K562 (cell line): ENCODE measurements around the gene PTK7. TPM values are rescaled to one million over a fixed set of nuclear protein-coding genes. Genes with fewer than 3 reads are reported as not detected.

ENCODE experiments used
- ATAC-seq: fragments of 200-7000 bp; cut with Tn5 transposase; 3 replicates; pipeline ENCODE4 v1.9.1; 2020; ENCODE audit warnings: moderate library complexity
- BruUV-seq: library from RNA; stranded (reverse); fragments of 400-500 nt; replicated peaks from 2 replicates; lab custom pipeline; 2021; lab: Mats Ljungman, UMichigan
- CTCF ChIA-PET: fragments of 300-600 bp; formaldehyde crosslinking; extraction: SDS; loops from one replicate; lab custom pipeline; 2021; ENCODE audit warnings: low intra/inter-chr PET ratio; lab: Yijun Ruan, JAX
- POLR2A ChIA-PET: fragments of 300-600, 350-650 bp; sonication (Branson Sonifier 250); formaldehyde crosslinking; extraction: SDS; loops from one replicate; lab custom pipeline; 2021; ENCODE audit warnings: antibody characterized with exemption, inconsistent platforms; lab: Yijun Ruan, JAX
- DNase-seq, 4 experiments: peaks; one replicate each; pipeline versions ENCODE4 v3.0.0 to v3.0.0-alpha.2; 2011 to 2018; ENCODE audit warnings: low spot score in 3 of 4, mixed read lengths in 3 of 4; ENCODE audit errors: extremely low read depth in 1 of 4
- FAIRE-seq: peaks from 2 replicates; lab custom pipeline; 2011; peaks lifted over from hg19 to GRCh38; lab: Jason Lieb, UNC
- H2AFZ ChIP-seq: 2 replicates; pipeline ENCODE4 v1.6.0; 2011; ENCODE audit warnings: low read depth, low read length, control low read depth, inconsistent platforms
- H3K27ac ChIP-seq: fragments of 200-600 bp; 3 replicates; pipeline ENCODE4 v1.8.0; 2011; ENCODE audit warnings: low read depth, mild to moderate bottlenecking, control low read depth, inconsistent platforms, low read length, moderate library complexity, mixed read lengths; ENCODE audit errors: extremely low read depth
- H3K27me3 ChIP-seq, 2 experiments: fragments of 300-600 bp in 1 of 2; 2 replicates in 1 of 2; 3 replicates in 1 of 2; pipeline versions ENCODE4 v1.6.0 to v1.8.0; 2011; ENCODE audit warnings: inconsistent platforms in 2 of 2, low read length in 2 of 2, mild to moderate bottlenecking in 1 of 2, mixed read lengths in 1 of 2, moderate library complexity in 1 of 2; ENCODE audit not compliant: control insufficient read depth in 2 of 2, insufficient read depth in 2 of 2
- H3K36me3 ChIP-seq: fragments of 300-600 bp; 3 replicates; pipeline ENCODE4 v1.8.0; 2011; ENCODE audit warnings: mild to moderate bottlenecking, low read length, inconsistent platforms; ENCODE audit not compliant: control insufficient read depth, insufficient read depth
- H3K4me1 ChIP-seq, 2 experiments: fragments of 200-600 bp in 1 of 2; replicated peaks in 1 of 2; 2 replicates in 1 of 2; 3 replicates in 1 of 2; pipeline versions ENCODE4 v1.5.1 to v1.8.0; 2011; ENCODE audit warnings: inconsistent platforms in 2 of 2, low read length in 2 of 2, mild to moderate bottlenecking in 1 of 2, mixed read lengths in 1 of 2, moderate library complexity in 1 of 2; ENCODE audit not compliant: control insufficient read depth in 2 of 2, insufficient read depth in 2 of 2
- H3K4me2 ChIP-seq: 2 replicates; pipeline ENCODE4 v1.6.1; 2011; ENCODE audit warnings: low read length, control low read depth, inconsistent platforms, mixed read lengths; ENCODE audit not compliant: insufficient read depth
- H3K4me3 ChIP-seq: fragments of 200-600 bp; sonication (generic), shearing (Covaris generic); 2 replicates; pipeline ENCODE4 v1.5.1; 2016; ENCODE audit warnings: control low read depth, inconsistent platforms
- H3K79me2 ChIP-seq: fragments of 200-600 bp; 3 replicates; pipeline ENCODE4 v1.8.0; 2011; ENCODE audit warnings: low read length, inconsistent platforms; ENCODE audit not compliant: control insufficient read depth, insufficient read depth
- H3K9ac ChIP-seq, 2 experiments: 2 replicates each; pipeline versions ENCODE4 v1.6.0 to v1.6.1; 2011; ENCODE audit warnings: low read depth in 2 of 2, low read length in 2 of 2, control low read depth in 1 of 2, inconsistent platforms in 1 of 2, mild to moderate bottlenecking in 1 of 2, mixed read lengths in 1 of 2; ENCODE audit not compliant: insufficient read depth in 1 of 2
- H3K9me1 ChIP-seq: one replicate; pipeline ENCODE4 v1.6.0; 2011; ENCODE audit warnings: inconsistent platforms, mild to moderate bottlenecking, low read length, moderate library complexity; ENCODE audit not compliant: control insufficient read depth, insufficient read depth
- H3K9me3 ChIP-seq: replicated peaks from 2 replicates; pipeline ENCODE4 v1.5.1; 2011; ENCODE audit warnings: low read depth, low read length, inconsistent platforms; ENCODE audit not compliant: control insufficient read depth, insufficient read depth
- H4K20me1 ChIP-seq: replicated peaks from 2 replicates; pipeline ENCODE4 v1.6.1; 2011; ENCODE audit warnings: low read length, inconsistent platforms, mixed read lengths; ENCODE audit not compliant: control insufficient read depth, insufficient read depth
- ADNP ChIP-seq: fragments of 200-800 bp; sonication (Bioruptor generic); IDR thresholded peaks from 2 replicates; pipeline ENCODE4 v1.6.1; 2016; ENCODE audit warnings: missing genetic modification characterization, missing compliant biosample characterization
- NCOA4 ChIP-seq: fragments of 450-650 bp; IDR thresholded peaks from 2 replicates; pipeline ENCODE4 v1.6.1; 2018; ENCODE audit warnings: mild to moderate bottlenecking; ENCODE audit not compliant: partially characterized antibody
- POLR2G ChIP-seq: fragments of 200-400 bp; formaldehyde crosslinking; IDR thresholded peaks from 2 replicates; pipeline ENCODE4 v1.6.1; 2017; ENCODE audit warnings: low read depth, mild to moderate bottlenecking, antibody characterized with exemption, low read length, moderate library complexity
- RBFOX2 ChIP-seq: fragments of 200-400 bp; formaldehyde crosslinking; IDR thresholded peaks from 2 replicates; pipeline ENCODE4 v1.6.1; 2017; ENCODE audit warnings: low read depth, mild to moderate bottlenecking, low read length, moderate library complexity
- SMARCA4 ChIP-seq: fragments of 450-650 bp; IDR thresholded peaks from 2 replicates; pipeline ENCODE4 v1.6.1; 2016
- TAF15 ChIP-seq: fragments of 200-400 bp; formaldehyde crosslinking; IDR thresholded peaks from 2 replicates; pipeline ENCODE4 v1.6.1; 2017; ENCODE audit warnings: mild to moderate bottlenecking, low read depth, low read length, moderate library complexity
- TAL1 ChIP-seq: fragments of 450-650 bp; IDR thresholded peaks from 2 replicates; pipeline ENCODE4 v1.6.1; 2016; ENCODE audit warnings: mild to moderate bottlenecking
- THRB ChIP-seq: fragments of 450-650 bp; formaldehyde crosslinking; conservative IDR thresholded peaks from 2 replicates; pipeline ENCODE4 v1.4.0; 2022; ENCODE audit warnings: mild to moderate bottlenecking, missing genetic modification characterization
- XRCC5 ChIP-seq: fragments of 200-400 bp; formaldehyde crosslinking; IDR thresholded peaks from 2 replicates; pipeline ENCODE4 v1.6.1; 2017; ENCODE audit warnings: low read depth, mild to moderate bottlenecking, low read length
- ZNF133 ChIP-seq: fragments of 250-450 bp; sonication (Bioruptor Pico); IDR thresholded peaks from 2 replicates; pipeline ENCODE4 v1.4.0; 2020; ENCODE audit warnings: mild to moderate bottlenecking
- ZNF239 ChIP-seq: fragments of 250-450 bp; sonication (Bioruptor Pico); IDR thresholded peaks from 2 replicates; pipeline ENCODE4 v1.4.0; 2020; ENCODE audit warnings: mild to moderate bottlenecking
- ZNF75A ChIP-seq: fragments of 450-650 bp; formaldehyde crosslinking; IDR thresholded peaks from 2 replicates; pipeline ENCODE4 v1.4.0; 2020; ENCODE audit warnings: mild to moderate bottlenecking
- WGBS: fragments of 100-300 bp; shearing (Covaris generic); methylation state at CpG from one replicate; pipeline ENCODE4 v1.1.6; 2016; ENCODE audit warnings: low coverage, mixed read lengths; ENCODE audit not compliant: insufficient coverage; ENCODE audit errors: missing lambda C conversion rate; 5-methylcytosine and 5-hydroxymethylcytosine counted together
- in situ Hi-C: fragments of 300-500 bp; cut with MboI; formaldehyde crosslinking; loops from 4 replicates; pipeline ENCODE4 v1.15.0; 2018; ENCODE audit warnings: inconsistent platforms, mixed read lengths
- intact Hi-C: fragments of 100-400 bp; cut with micrococcal nuclease; formaldehyde crosslinking; loops from 2 replicates; pipeline ENCODE4 v1.14.2; 2022
- polyA plus RNA-seq, 8 experiments: library from polyadenylated mRNA; depleted of rRNA in 4 of 8; stranded (reverse) in 5 of 8; unstranded in 3 of 8; fragments of >200 nt; fragmentation: Nextera tagmentation in 2 of 8; fragmentation: Illumina TruSeq in 1 of 8; extraction: Ambion mirVana in 2 of 8; extraction: Trizol in 1 of 8; gene quantifications; 2 replicates each; pipeline versions ENCODE4 v1.2.1 to v1.2.3, GENCODE V29; 2011 to 2014; ENCODE audit warnings: inconsistent platforms in 1 of 8, missing spikeins in 1 of 8
- total RNA-seq, 7 experiments: library from RNA; depleted of rRNA in 6 of 7; stranded (reverse); fragments of >200 nt in 6 of 7; fragmentation: Illumina TruSeq in 2 of 7; extraction: Trizol in 2 of 7; gene quantifications; 2 replicates each; pipeline versions ENCODE4 v1.2.1 to v1.2.3, GENCODE V29; 2011 to 2021; ENCODE audit warnings: low replicate concordance in 1 of 7
- TF ChIP-seq, protein P1 (sequence below): IDR thresholded peaks from 2 replicates; pipeline ENCODE4 v1.6.1; 2014; ENCODE audit warnings: antibody characterized with exemption
- TF ChIP-seq, protein P2 (sequence below): sonication (generic); formaldehyde crosslinking; IDR thresholded peaks from 2 replicates; pipeline ENCODE4 v1.8.0; 2022; ENCODE audit warnings: mild to moderate bottlenecking, missing genetic modification reagents
- TF ChIP-seq, protein P3 (sequence below): fragments of 200-400 bp; formaldehyde crosslinking; IDR thresholded peaks from 2 replicates; pipeline ENCODE4 v1.6.1; 2017; ENCODE audit warnings: mild to moderate bottlenecking, low read depth, low read length, moderate library complexity

PTK7 gene
- total and polyA plus RNA-seq, 9 of the 15 experiments (the other 6 are each of a cell fraction or from before 2014, with no cell fraction given): 0.20 to 6.8 (median 4.2) TPM

DNA sequence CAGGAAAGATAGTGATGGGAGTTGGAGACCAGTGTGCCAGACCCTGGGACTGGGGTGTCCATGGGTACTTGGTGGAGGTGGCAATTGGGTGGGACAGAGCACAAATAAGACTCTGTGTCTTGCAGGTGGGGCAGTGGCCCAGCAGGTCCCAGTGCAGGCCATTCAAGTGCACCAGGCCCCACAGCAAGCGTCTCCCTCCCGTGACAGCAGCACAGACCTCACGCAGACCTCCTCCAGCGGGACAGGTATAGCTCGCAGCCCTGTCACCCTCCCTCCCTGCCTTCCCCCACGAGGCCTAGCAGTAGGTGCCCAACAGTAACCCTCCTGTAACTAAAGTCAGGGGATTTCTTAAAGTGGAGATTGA is 100.3 kb downstream of the PTK7 start:
- DNase-seq: no peak
- POLR2A ChIA-PET: interaction anchor here (0.6 kb wide), 1 partner anchor 334 kb away, joined by 4 read pairs; the partner anchor contains the start of gene LRRC73
- BruUV-seq: no TSS peak
- no peak for ATAC-seq
- peaks cover 32% of the 10 kb centered on the region for H4K20me1 ChIP-seq
- peaks cover 42 to 55% of the 10 kb centered on the region in 2 experiments for H3K4me1 ChIP-seq
- peaks cover 6% of the 10 kb centered on the region for H3K9me1 ChIP-seq
- peaks cover 65% of the 10 kb centered on the region for H3K36me3 ChIP-seq
- no peaks in the 10 kb centered on the region for H3K9me3 ChIP-seq
- no peak overlapping the region for H3K4me3 ChIP-seq
- FAIRE-seq: no peak
- TF ChIP-seq ZNF133: no peak
- no peak for TF ChIP-seq THRB (CRISPR knock-in tag)
- TF ChIP-seq, protein P1, sequence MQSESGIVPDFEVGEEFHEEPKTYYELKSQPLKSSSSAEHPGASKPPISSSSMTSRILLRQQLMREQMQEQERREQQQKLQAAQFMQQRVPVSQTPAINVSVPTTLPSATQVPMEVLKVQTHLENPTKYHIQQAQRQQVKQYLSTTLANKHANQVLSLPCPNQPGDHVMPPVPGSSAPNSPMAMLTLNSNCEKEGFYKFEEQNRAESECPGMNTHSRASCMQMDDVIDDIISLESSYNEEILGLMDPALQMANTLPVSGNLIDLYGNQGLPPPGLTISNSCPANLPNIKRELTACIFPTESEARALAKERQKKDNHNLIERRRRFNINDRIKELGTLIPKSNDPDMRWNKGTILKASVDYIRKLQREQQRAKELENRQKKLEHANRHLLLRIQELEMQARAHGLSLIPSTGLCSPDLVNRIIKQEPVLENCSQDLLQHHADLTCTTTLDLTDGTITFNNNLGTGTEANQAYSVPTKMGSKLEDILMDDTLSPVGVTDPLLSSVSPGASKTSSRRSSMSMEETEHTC: no peak
- no peak for TF ChIP-seq TAF15
- TF ChIP-seq, protein P2, sequence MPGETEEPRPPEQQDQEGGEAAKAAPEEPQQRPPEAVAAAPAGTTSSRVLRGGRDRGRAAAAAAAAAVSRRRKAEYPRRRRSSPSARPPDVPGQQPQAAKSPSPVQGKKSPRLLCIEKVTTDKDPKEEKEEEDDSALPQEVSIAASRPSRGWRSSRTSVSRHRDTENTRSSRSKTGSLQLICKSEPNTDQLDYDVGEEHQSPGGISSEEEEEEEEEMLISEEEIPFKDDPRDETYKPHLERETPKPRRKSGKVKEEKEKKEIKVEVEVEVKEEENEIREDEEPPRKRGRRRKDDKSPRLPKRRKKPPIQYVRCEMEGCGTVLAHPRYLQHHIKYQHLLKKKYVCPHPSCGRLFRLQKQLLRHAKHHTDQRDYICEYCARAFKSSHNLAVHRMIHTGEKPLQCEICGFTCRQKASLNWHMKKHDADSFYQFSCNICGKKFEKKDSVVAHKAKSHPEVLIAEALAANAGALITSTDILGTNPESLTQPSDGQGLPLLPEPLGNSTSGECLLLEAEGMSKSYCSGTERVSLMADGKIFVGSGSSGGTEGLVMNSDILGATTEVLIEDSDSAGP (CRISPR knock-in tag): no peak
- no peak for TF ChIP-seq TAL1
- TF ChIP-seq, protein P3, sequence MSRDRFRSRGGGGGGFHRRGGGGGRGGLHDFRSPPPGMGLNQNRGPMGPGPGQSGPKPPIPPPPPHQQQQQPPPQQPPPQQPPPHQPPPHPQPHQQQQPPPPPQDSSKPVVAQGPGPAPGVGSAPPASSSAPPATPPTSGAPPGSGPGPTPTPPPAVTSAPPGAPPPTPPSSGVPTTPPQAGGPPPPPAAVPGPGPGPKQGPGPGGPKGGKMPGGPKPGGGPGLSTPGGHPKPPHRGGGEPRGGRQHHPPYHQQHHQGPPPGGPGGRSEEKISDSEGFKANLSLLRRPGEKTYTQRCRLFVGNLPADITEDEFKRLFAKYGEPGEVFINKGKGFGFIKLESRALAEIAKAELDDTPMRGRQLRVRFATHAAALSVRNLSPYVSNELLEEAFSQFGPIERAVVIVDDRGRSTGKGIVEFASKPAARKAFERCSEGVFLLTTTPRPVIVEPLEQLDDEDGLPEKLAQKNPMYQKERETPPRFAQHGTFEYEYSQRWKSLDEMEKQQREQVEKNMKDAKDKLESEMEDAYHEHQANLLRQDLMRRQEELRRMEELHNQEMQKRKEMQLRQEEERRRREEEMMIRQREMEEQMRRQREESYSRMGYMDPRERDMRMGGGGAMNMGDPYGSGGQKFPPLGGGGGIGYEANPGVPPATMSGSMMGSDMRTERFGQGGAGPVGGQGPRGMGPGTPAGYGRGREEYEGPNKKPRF: no peak
- no peak for TF ChIP-seq ZNF75A (CRISPR knock-in tag)
- TF ChIP-seq NCOA4: no peak
- TF ChIP-seq ZNF239 (CRISPR knock-in tag): no peak
- no peak for TF ChIP-seq ADNP (tag)
- no peak for TF ChIP-seq SMARCA4
- TF ChIP-seq RBFOX2: peak; percentile 45; the same call in 1 of the 2 replicates
- no peak for TF ChIP-seq XRCC5
- 0 out of 2 replicates have a peak, but pooled peaks have one; percentile 20 for TF ChIP-seq POLR2G
- H2AFZ ChIP-seq: no peak overlapping the region
- in situ Hi-C loops (no loop called here), intact Hi-C loops (no loop called here)
- no peak overlapping the region for H3K4me2 ChIP-seq
- 93% methylated on average over 6 of the region's 6 CpGs for WGBS
- CTCF ChIA-PET: no interaction called here
- H3K9ac ChIP-seq: peak overlapping the region in 1 of 2 experiments; percentile 47; a peak in 2 of 4 replicates
- H3K27me3 ChIP-seq: no peaks in the 10 kb centered on the region
- H3K27ac ChIP-seq: no peak overlapping the region
- H3K79me2 ChIP-seq: peaks cover 40% of the 10 kb centered on the region
